ENCODE measurements around the gene ALOX12B.

The ALOX12B gene

GRCh38 chr17:8053600-8053999 is 33.9 kb downstream of the ALOX12B start:
- peaks cover 9% of the 10 kb centered on the region for H3K4me1 ChIP-seq (ENCODE audit: control insufficient read depth, insufficient read depth, low read length, poor library complexity, severe bottlenecking)
- no peak overlapping the region for H3K27ac ChIP-seq (ENCODE audit: low read depth, low read length, severe bottlenecking)
- no peak overlapping the region for H3K4me3 ChIP-seq (ENCODE audit: extremely low read depth, insufficient read depth, low read length, poor library complexity, severe bottlenecking)
- no peaks in the 10 kb centered on the region for H3K9me3 ChIP-seq (ENCODE audit: control insufficient read depth, low read length)
- no peaks in the 10 kb centered on the region for H3K36me3 ChIP-seq (ENCODE audit: control insufficient read depth, insufficient read depth, low read length)
- WGBS, 2 experiments (ENCODE audit: insufficient coverage in 2 of 2): 94 to 96% methylated on average over 6 to 7 of the region's 7 CpGs

GRCh38 chr17:8052256-8053252 is 35.0 kb downstream of the ALOX12B start:
- Histone ChIP-seq H3K4me1 (ENCODE audit: control insufficient read depth, insufficient read depth, low read length, poor library complexity, severe bottlenecking) (peaks cover 9% of the 10 kb centered on the region), H3K9me3 (ENCODE audit: control insufficient read depth, low read length) (no peaks in the 10 kb centered on the region)
- 90 to 93% methylated on average over 4 of the region's 6 CpGs for WGBS, 2 experiments (ENCODE audit: insufficient coverage in 2 of 2)

DNA sequence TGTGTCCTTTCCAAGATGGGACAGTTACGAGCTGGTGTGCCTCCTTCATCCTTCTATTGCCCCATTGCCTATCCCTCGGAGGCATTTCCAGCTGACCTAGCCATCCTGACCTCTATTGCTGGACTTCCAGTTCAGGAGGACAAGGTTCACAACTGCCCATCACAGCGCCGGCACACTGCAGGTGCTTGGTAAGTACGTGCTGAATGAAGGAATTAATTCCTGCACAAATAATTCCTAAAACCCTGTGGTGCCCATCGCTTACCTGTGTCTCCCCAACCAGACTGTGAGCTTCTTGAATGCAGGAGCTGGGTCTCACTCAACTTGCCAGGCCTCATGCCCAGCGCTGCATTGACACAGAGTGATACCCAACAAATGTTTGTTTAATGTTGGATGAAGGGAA is 35.7 kb downstream of the ALOX12B start:
- Histone ChIP-seq H3K9me3 (ENCODE audit: control insufficient read depth, low read length) (no peaks in the 10 kb centered on the region), H3K4me3 (ENCODE audit: extremely low read depth, insufficient read depth, low read length, poor library complexity, severe bottlenecking) (no peak overlapping the region), H3K27ac (ENCODE audit: low read depth, low read length, severe bottlenecking) (no peak overlapping the region), H3K4me1 (ENCODE audit: control insufficient read depth, insufficient read depth, low read length, poor library complexity, severe bottlenecking) (peaks cover 9% of the 10 kb centered on the region), H3K36me3 (ENCODE audit: control insufficient read depth, insufficient read depth, low read length) (no peaks in the 10 kb centered on the region)
- WGBS, 2 experiments (ENCODE audit: insufficient coverage in 2 of 2): 91 to 92% methylated on average over 4 to 7 of the region's 7 CpGs

More at GRCh38 chr17:8052256-8053252, 35.0 kb downstream of the ALOX12B start:
- Histone ChIP-seq H3K27ac (ENCODE audit: low read depth, low read length, severe bottlenecking) (no peak overlapping the region), H3K4me3 (ENCODE audit: extremely low read depth, insufficient read depth, low read length, poor library complexity, severe bottlenecking) (no peak overlapping the region), H3K36me3 (ENCODE audit: control insufficient read depth, insufficient read depth, low read length) (no peaks in the 10 kb centered on the region)

- WGBS, 2 experiments (ENCODE audit: insufficient coverage in 2 of 2): 86 to 93% methylated on average over 5 of the region's 8 CpGs
- no peaks in the 10 kb centered on the region for H3K36me3 ChIP-seq (ENCODE audit: control insufficient read depth, insufficient read depth, low read length)
- no peak overlapping the region for H3K27ac ChIP-seq (ENCODE audit: low read depth, low read length, severe bottlenecking)
- H3K4me3 ChIP-seq (ENCODE audit: extremely low read depth, insufficient read depth, low read length, poor library complexity, severe bottlenecking): no peak overlapping the region
- no peaks in the 10 kb centered on the region for H3K9me3 ChIP-seq (ENCODE audit: control insufficient read depth, low read length)
- no peaks in the 10 kb centered on the region for H3K4me1 ChIP-seq (ENCODE audit: control insufficient read depth, insufficient read depth, low read length, poor library complexity, severe bottlenecking)
Measured at GRCh38 chr17:8048736-8049135, 38.8 kb downstream of the ALOX12B start.

- Histone ChIP-seq H3K9me3 (ENCODE audit: control insufficient read depth, low read length) (no peaks in the 10 kb centered on the region), H3K36me3 (ENCODE audit: control insufficient read depth, insufficient read depth, low read length) (no peaks in the 10 kb centered on the region), H3K27ac (ENCODE audit: low read depth, low read length, severe bottlenecking) (no peak overlapping the region), H3K4me3 (ENCODE audit: extremely low read depth, insufficient read depth, low read length, poor library complexity, severe bottlenecking) (no peak overlapping the region), H3K4me1 (ENCODE audit: control insufficient read depth, insufficient read depth, low read length, poor library complexity, severe bottlenecking) (no peaks in the 10 kb centered on the region)
- 91 to 95% methylated on average over 10 to 12 of the region's 12 CpGs for whole genome bisulfite sequencing, 2 experiments (ENCODE audit: insufficient coverage in 2 of 2)
Measured at GRCh38 chr17:8048236-8048635, 39.3 kb downstream of the ALOX12B start.

DNA sequence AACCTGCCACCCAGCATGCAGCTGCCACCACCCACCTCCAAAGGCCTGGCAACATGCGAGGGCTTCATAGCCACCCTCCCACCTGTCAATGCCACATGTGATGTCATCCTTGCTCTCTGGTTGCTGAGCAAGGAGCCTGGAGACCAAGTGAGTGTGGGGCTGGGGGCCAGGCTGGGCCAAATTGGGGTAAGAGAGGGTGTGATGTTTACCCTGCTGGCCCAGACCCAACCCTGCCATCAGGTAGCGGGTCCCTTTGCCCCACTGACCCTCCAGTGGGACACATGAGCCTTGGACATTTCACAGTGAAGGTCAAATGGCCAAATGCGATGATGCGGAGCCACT is 39.8 kb downstream of the ALOX12B start:
- Histone ChIP-seq H3K9me3 (ENCODE audit: control insufficient read depth, low read length) (no peaks in the 10 kb centered on the region), H3K4me1 (ENCODE audit: control insufficient read depth, insufficient read depth, low read length, poor library complexity, severe bottlenecking) (no peaks in the 10 kb centered on the region), H3K36me3 (ENCODE audit: control insufficient read depth, insufficient read depth, low read length) (no peaks in the 10 kb centered on the region), H3K27ac (ENCODE audit: low read depth, low read length, severe bottlenecking) (no peak overlapping the region), H3K4me3 (ENCODE audit: extremely low read depth, insufficient read depth, low read length, poor library complexity, severe bottlenecking) (no peak overlapping the region)
- WGBS, 2 experiments (ENCODE audit: insufficient coverage in 2 of 2): 100% methylated on average over 3 of the region's 4 CpGs

GRCh38 chr17:8046929-8047768 is 40.4 kb downstream of the ALOX12B start:
- H3K27ac ChIP-seq (ENCODE audit: low read depth, low read length, severe bottlenecking): no peak overlapping the region
- 82 to 92% methylated on average over 17 to 20 of the region's 24 CpGs for WGBS, 2 experiments (ENCODE audit: insufficient coverage in 2 of 2)
- no peak overlapping the region for H3K4me3 ChIP-seq (ENCODE audit: extremely low read depth, insufficient read depth, low read length, poor library complexity, severe bottlenecking)
- no peaks in the 10 kb centered on the region for H3K9me3 ChIP-seq (ENCODE audit: control insufficient read depth, low read length)
- H3K4me1 ChIP-seq (ENCODE audit: control insufficient read depth, insufficient read depth, low read length, poor library complexity, severe bottlenecking): no peaks in the 10 kb centered on the region
- H3K36me3 ChIP-seq (ENCODE audit: control insufficient read depth, insufficient read depth, low read length): no peaks in the 10 kb centered on the region

DNA sequence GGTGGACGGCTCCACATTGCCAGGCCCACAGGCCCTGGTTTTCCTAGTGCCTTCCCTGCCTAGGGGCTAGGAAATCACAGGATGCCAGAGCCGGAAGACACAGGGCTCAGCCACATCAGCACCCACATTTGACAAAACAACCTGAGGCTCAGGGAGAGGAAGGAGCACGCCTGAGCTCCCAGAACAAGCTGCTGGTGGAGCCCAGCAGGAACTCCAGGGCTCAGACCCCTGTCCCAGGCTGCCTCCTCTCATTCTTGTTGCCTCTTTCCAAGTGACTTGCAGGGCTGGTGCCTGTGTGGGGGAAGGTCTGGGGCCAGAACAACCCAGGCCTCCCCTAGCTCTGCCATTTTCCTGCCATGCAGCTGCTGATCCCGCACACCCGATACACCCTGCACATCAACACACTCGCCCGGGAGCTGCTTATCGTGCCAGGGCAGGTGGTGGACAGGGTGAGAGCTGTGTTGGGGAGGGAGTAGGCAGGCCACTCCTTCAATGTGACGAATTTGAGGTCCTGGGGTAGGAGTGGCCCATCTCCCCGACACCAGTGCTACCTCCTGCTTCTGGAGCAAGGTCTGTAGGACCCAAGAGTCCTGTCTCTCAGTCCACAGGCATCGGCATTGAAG is 41.1 kb downstream of the ALOX12B start:
- peaks cover 2% of the 10 kb centered on the region for H3K4me1 ChIP-seq (ENCODE audit: control insufficient read depth, insufficient read depth, low read length, poor library complexity, severe bottlenecking)
- H3K4me3 ChIP-seq (ENCODE audit: extremely low read depth, insufficient read depth, low read length, poor library complexity, severe bottlenecking): no peak overlapping the region
- 85 to 90% methylated on average over 5 to 7 of the region's 11 CpGs for WGBS, 2 experiments (ENCODE audit: insufficient coverage in 2 of 2)
- H3K9me3 ChIP-seq (ENCODE audit: control insufficient read depth, low read length): no peaks in the 10 kb centered on the region
- H3K27ac ChIP-seq (ENCODE audit: low read depth, low read length, severe bottlenecking): no peak overlapping the region
- no peaks in the 10 kb centered on the region for H3K36me3 ChIP-seq (ENCODE audit: control insufficient read depth, insufficient read depth, low read length)

GRCh38 chr17:8044819-8045810 is 42.4 kb downstream of the ALOX12B start:
- H3K36me3 ChIP-seq (ENCODE audit: control insufficient read depth, insufficient read depth, low read length): no peaks in the 10 kb centered on the region
- peaks cover 5% of the 10 kb centered on the region for H3K4me1 ChIP-seq (ENCODE audit: control insufficient read depth, insufficient read depth, low read length, poor library complexity, severe bottlenecking)
- H3K4me3 ChIP-seq (ENCODE audit: extremely low read depth, insufficient read depth, low read length, poor library complexity, severe bottlenecking): no peak overlapping the region
- 84 to 85% methylated on average over 20 to 22 of the region's 24 CpGs for WGBS, 2 experiments (ENCODE audit: insufficient coverage in 2 of 2)
- no peak overlapping the region for H3K27ac ChIP-seq (ENCODE audit: low read depth, low read length, severe bottlenecking)
- H3K9me3 ChIP-seq (ENCODE audit: control insufficient read depth, low read length): peaks cover 3% of the 10 kb centered on the region

GRCh38 chr17:8041979-8042378 is 45.5 kb downstream of the ALOX12B start:
- Histone ChIP-seq H3K4me1 (ENCODE audit: control insufficient read depth, insufficient read depth, low read length, poor library complexity, severe bottlenecking) (peaks cover 5% of the 10 kb centered on the region), H3K27ac (ENCODE audit: low read depth, low read length, severe bottlenecking) (no peak overlapping the region), H3K9me3 (ENCODE audit: control insufficient read depth, low read length) (peaks cover 8% of the 10 kb centered on the region), H3K4me3 (ENCODE audit: extremely low read depth, insufficient read depth, low read length, poor library complexity, severe bottlenecking) (no peak overlapping the region), H3K36me3 (ENCODE audit: control insufficient read depth, insufficient read depth, low read length) (no peaks in the 10 kb centered on the region)
